ENCODE results near the gene PUDP.
"Not testable (repeated sequence)": the region's sequence is repeated elsewhere in the genome, so short reads cannot be mapped to it uniquely, and the experiment has no call there.

The PUDP gene

GRCh38 chrX:7072856-7073255, 75.1 kb downstream of the PUDP start:
- DNase-seq, result no peak

- DNase-seq, result no peak
Observed at GRCh38 chrX:7071390-7071789, 76.6 kb downstream of the PUDP start.

- DNase-seq, result no peak
Observed at GRCh38 chrX:7069556-7069955, 78.4 kb downstream of the PUDP start.

- DNase-seq, result peak; percentile 4 to 20
Observed at GRCh38 chrX:7068939-7069367, 79.0 kb downstream of the PUDP start.

GRCh38 chrX:7067256-7067655, 80.7 kb downstream of the PUDP start:
- DNase-seq, result no peak

GRCh38 chrX:7065473-7065872, 82.5 kb downstream of the PUDP start:
- no peak for DNase-seq

GRCh38 chrX:7062903-7063302, 85.0 kb downstream of the PUDP start:
- no peak for DNase-seq

GRCh38 chrX:7062276-7062675, 85.7 kb downstream of the PUDP start:
- no peak for DNase-seq

- no peak for DNase-seq
Observed at GRCh38 chrX:7061429-7061828, 86.5 kb downstream of the PUDP start.

- no peak for DNase-seq
Observed at GRCh38 chrX:7060444-7060843, 87.5 kb downstream of the PUDP start.

- DNase-seq, result no peak
Observed at GRCh38 chrX:7059859-7060258, 88.1 kb downstream of the PUDP start.

- no peak for DNase-seq
Observed at GRCh38 chrX:7059214-7059838, 88.6 kb downstream of the PUDP start.

- no peak for DNase-seq
Observed at GRCh38 chrX:7055386-7056137, 92.4 kb downstream of the PUDP start.

GRCh38 chrX:7054219-7055216, 93.4 kb downstream of the PUDP start:
- no peak for DNase-seq

GRCh38 chrX:7052541-7052940, 95.4 kb downstream of the PUDP start:
- DNase-seq, result no peak

- no peak for DNase-seq
Observed at GRCh38 chrX:7050271-7050670, 97.7 kb downstream of the PUDP start.

- no peak for DNase-seq
Observed at GRCh38 chrX:7047951-7048350, 100.0 kb downstream of the PUDP start.

- no peak for DNase-seq
Observed at GRCh38 chrX:7045238-7045955, 102.6 kb downstream of the PUDP start.

- DNase-seq, result not testable (repeated sequence)
Observed at GRCh38 chrX:7043796-7044433, 104.0 kb downstream of the PUDP start.

- no peak for DNase-seq
Observed at GRCh38 chrX:7028246-7028645, 119.7 kb downstream of the PUDP start.

GRCh38 chrX:7027071-7027470, 120.9 kb downstream of the PUDP start:
- DNase-seq, result no peak

- not testable (repeated sequence) for DNase-seq
Observed at GRCh38 chrX:7026365-7026764, 121.6 kb downstream of the PUDP start.
